K562 (cell line): ENCODE results near the gene WDR93. TPM values are rescaled to one million over a fixed set of nuclear protein-coding genes. Genes with fewer than 3 reads are reported as not detected.

Experiments used
- BRF1 ChIP-seq: IDR thresholded peaks from 3 replicates; pipeline ENCODE4 v1.6.1; 2011; ENCODE audit warnings: borderline replicate concordance, mild to moderate bottlenecking; ENCODE audit not compliant: insufficient read length; ENCODE audit errors: extremely low read depth
- CBX2 ChIP-seq: fragments of 200-600 bp; sonication (generic); IDR thresholded peaks from one replicate; pipeline ENCODE4 v1.6.1; 2012; ENCODE audit warnings: mild to moderate bottlenecking, low read length, inconsistent platforms; ENCODE audit not compliant: insufficient read depth, poor library complexity, severe bottlenecking
- DMBX1 ChIP-seq: fragments of 250-450 bp; sonication (Bioruptor Pico); IDR thresholded peaks from 2 replicates; pipeline ENCODE4 v1.8.0; 2022; ENCODE audit warnings: inconsistent platforms, mild to moderate bottlenecking, moderate library complexity, borderline replicate concordance
- ERF ChIP-seq: fragments of 450-650 bp; formaldehyde crosslinking; IDR thresholded peaks from 2 replicates; pipeline ENCODE4 v1.4.0; 2020; ENCODE audit warnings: mild to moderate bottlenecking, mixed read lengths
- IRF1 ChIP-seq: sonication (generic); formaldehyde crosslinking; IDR thresholded peaks from 2 replicates; pipeline ENCODE4 v1.8.0; 2022; ENCODE audit warnings: missing genetic modification reagents, mild to moderate bottlenecking, borderline replicate concordance
- MBD2 ChIP-seq: sonication (generic); IDR thresholded peaks from 2 replicates; pipeline ENCODE4 v1.6.1; 2016; ENCODE audit warnings: low read depth, borderline replicate concordance
- NFRKB ChIP-seq: fragments of 450-650 bp; IDR thresholded peaks from 2 replicates; pipeline ENCODE4 v1.6.1; 2016; ENCODE audit warnings: low read depth
- POLR2G ChIP-seq: fragments of 200-400 bp; formaldehyde crosslinking; IDR thresholded peaks from 2 replicates; pipeline ENCODE4 v1.6.1; 2017; ENCODE audit warnings: low read depth, mild to moderate bottlenecking, antibody characterized with exemption, low read length, moderate library complexity
- POLR3A ChIP-seq: IDR thresholded peaks from 2 replicates; pipeline ENCODE4 v1.6.1; 2011; ENCODE audit warnings: borderline replicate concordance, mild to moderate bottlenecking, moderate library complexity; ENCODE audit not compliant: insufficient read length, insufficient read depth; ENCODE audit errors: extremely low read depth
- POLR3G ChIP-seq: IDR thresholded peaks from 2 replicates; pipeline ENCODE4 v1.6.1; 2011; ENCODE audit not compliant: insufficient read length, insufficient replicate concordance; ENCODE audit errors: extremely low read depth
- RBM34 ChIP-seq: fragments of 200-400 bp; formaldehyde crosslinking; IDR thresholded peaks from 2 replicates; pipeline ENCODE4 v1.6.1; 2018; ENCODE audit warnings: low read length, borderline replicate concordance; ENCODE audit not compliant: insufficient read depth
- RNF2 ChIP-seq: sonication (generic); IDR thresholded peaks from 2 replicates; pipeline ENCODE4 v1.6.1; 2016
- ZNF766 ChIP-seq: fragments of 200-800 bp; sonication (Bioruptor generic); conservative IDR thresholded peaks from 2 replicates; pipeline ENCODE4 v1.6.1; 2016; ENCODE audit warnings: missing genetic modification characterization, missing compliant biosample characterization
- polyA plus RNA-seq, 8 experiments: library from polyadenylated mRNA; depleted of rRNA in 4 of 8; stranded (reverse) in 5 of 8; unstranded in 3 of 8; fragments of >200 nt; fragmentation: Nextera tagmentation in 2 of 8; fragmentation: Illumina TruSeq in 1 of 8; extraction: Ambion mirVana in 2 of 8; extraction: Trizol in 1 of 8; gene quantifications; 2 replicates each; pipeline versions ENCODE4 v1.2.1 to v1.2.3, GENCODE V29; 2011 to 2014; ENCODE audit warnings: inconsistent platforms in 1 of 8, missing spikeins in 1 of 8
- total RNA-seq, 7 experiments: library from RNA; depleted of rRNA in 6 of 7; stranded (reverse); fragments of >200 nt in 6 of 7; fragmentation: Illumina TruSeq in 2 of 7; extraction: Trizol in 2 of 7; gene quantifications; 2 replicates each; pipeline versions ENCODE4 v1.2.1 to v1.2.3, GENCODE V29; 2011 to 2021; ENCODE audit warnings: low replicate concordance in 1 of 7
- TF ChIP-seq, protein P1 (sequence below), 3 experiments: fragments of 200-800 bp in 1 of 3; sonication (Bioruptor generic) in 1 of 3; sonication (generic) in 1 of 3; formaldehyde crosslinking in 1 of 3; IDR thresholded peaks; 2 replicates each; pipeline versions ENCODE4 v1.6.1 to v1.8.0; 2016 to 2022; ENCODE audit warnings: mild to moderate bottlenecking in 2 of 3, missing compliant biosample characterization in 2 of 3, missing genetic modification characterization in 2 of 3, missing genetic modification reagents in 1 of 3
- TF ChIP-seq, protein P2 (sequence below): fragments of 450-650 bp; formaldehyde crosslinking; IDR thresholded peaks from 2 replicates; pipeline ENCODE4 v1.4.0; 2022; ENCODE audit warnings: missing genetic modification characterization
- TF ChIP-seq, protein P3 (sequence below): fragments of 250-450 bp; sonication (Bioruptor Pico); IDR thresholded peaks from 2 replicates; pipeline ENCODE4 v1.4.0; 2020; ENCODE audit warnings: borderline replicate concordance
- TF ChIP-seq, protein P4 (sequence below): fragments of 450-650 bp; IDR thresholded peaks from 2 replicates; pipeline ENCODE4 v1.6.1; 2018; ENCODE audit not compliant: partially characterized antibody

The WDR93 gene
- total and polyA plus RNA-seq, 9 of the 15 experiments (the other 6 are each of a cell fraction or from before 2014, with no cell fraction given), result not detected

DNA sequence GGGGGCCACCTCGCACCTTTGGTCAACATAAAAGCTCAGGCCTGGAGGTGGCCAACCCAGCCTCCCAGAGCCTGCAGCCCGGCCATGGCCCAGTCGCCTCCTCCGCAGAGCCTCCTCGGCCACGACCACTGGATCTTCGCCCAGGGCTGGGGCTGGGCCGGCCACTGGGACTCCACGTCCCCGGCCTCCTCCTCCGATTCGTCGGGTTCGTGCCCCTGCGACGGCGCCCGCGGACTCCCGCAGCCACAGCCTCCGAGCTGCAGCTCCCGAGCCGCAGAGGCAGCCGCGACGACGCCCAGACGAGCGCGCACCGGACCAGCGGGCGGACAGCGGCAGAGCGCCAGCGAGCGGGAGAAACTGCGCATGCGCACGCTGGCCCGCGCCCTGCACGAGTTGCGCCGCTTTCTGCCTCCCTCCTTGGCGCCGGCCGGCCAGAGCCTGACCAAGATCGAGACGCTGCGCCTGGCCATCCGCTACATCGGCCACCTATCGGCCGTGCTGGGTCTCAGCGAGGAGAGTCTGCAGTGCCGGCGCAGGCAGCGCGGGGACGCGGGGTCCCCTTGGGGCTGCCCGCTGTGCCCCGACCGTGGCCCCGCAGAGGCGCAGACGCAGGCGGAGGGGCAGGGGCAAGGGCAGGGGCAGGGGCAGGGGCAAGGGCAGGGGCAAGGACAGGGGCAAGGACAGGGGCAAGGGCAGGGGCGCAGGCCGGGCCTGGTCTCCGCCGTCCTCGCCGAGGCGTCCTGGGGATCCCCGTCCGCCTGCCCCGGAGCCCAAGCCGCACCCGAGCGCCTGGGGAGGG, 85.9 kb downstream of the WDR93 start, which contains the start of gene MESP2 (continued):
- TF ChIP-seq, protein P1, sequence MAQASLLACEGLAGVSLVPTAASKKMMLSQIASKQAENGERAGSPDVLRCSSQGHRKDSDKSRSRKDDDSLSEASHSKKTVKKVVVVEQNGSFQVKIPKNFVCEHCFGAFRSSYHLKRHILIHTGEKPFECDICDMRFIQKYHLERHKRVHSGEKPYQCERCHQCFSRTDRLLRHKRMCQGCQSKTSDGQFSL (CRISPR knock-in tag; IDR thresholded peaks at IDR 0.05), result no peak
- TF ChIP-seq, protein P1 (tag; IDR thresholded peaks at IDR 0.05), result no peak
- TF ChIP-seq RBM34 (0 out of 2 replicates have a peak, but pooled peaks have one; percentile 83), POLR3A (no peak), CBX2 (no peak), ZNF766 (CRISPR knock-in tag) (0 out of 2 replicates have a peak, but pooled peaks have one; percentile 62), BRF1 (no peak), POLR3G (no peak), MBD2 (no peak), NFRKB (no peak), RNF2 (no peak), POLR2G (peak; percentile 78), IRF1 (no peak), ERF (CRISPR knock-in tag) (peak; percentile 49; the same call in 1 of the 2 replicates), DMBX1 (no peak)
- TF ChIP-seq, protein P2, sequence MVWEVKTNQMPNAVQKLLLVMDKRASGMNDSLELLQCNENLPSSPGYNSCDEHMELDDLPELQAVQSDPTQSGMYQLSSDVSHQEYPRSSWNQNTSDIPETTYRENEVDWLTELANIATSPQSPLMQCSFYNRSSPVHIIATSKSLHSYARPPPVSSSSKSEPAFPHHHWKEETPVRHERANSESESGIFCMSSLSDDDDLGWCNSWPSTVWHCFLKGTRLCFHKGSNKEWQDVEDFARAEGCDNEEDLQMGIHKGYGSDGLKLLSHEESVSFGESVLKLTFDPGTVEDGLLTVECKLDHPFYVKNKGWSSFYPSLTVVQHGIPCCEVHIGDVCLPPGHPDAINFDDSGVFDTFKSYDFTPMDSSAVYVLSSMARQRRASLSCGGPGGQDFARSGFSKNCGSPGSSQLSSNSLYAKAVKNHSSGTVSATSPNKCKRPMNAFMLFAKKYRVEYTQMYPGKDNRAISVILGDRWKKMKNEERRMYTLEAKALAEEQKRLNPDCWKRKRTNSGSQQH (CRISPR knock-in tag), result no peak
- TF ChIP-seq, protein P3, sequence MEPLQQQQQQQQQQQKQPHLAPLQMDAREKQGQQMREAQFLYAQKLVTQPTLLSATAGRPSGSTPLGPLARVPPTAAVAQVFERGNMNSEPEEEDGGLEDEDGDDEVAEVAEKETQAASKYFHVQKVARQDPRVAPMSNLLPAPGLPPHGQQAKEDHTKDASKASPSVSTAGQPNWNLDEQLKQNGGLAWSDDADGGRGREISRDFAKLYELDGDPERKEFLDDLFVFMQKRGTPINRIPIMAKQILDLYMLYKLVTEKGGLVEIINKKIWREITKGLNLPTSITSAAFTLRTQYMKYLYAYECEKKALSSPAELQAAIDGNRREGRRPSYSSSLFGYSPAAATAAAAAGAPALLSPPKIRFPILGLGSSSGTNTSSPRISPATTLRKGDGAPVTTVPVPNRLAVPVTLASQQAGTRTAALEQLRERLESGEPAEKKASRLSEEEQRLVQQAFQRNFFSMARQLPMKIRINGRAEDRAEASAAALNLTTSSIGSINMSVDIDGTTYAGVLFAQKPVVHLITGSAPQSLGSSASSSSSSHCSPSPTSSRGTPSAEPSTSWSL (CRISPR knock-in tag), result no peak
- TF ChIP-seq, protein P4, sequence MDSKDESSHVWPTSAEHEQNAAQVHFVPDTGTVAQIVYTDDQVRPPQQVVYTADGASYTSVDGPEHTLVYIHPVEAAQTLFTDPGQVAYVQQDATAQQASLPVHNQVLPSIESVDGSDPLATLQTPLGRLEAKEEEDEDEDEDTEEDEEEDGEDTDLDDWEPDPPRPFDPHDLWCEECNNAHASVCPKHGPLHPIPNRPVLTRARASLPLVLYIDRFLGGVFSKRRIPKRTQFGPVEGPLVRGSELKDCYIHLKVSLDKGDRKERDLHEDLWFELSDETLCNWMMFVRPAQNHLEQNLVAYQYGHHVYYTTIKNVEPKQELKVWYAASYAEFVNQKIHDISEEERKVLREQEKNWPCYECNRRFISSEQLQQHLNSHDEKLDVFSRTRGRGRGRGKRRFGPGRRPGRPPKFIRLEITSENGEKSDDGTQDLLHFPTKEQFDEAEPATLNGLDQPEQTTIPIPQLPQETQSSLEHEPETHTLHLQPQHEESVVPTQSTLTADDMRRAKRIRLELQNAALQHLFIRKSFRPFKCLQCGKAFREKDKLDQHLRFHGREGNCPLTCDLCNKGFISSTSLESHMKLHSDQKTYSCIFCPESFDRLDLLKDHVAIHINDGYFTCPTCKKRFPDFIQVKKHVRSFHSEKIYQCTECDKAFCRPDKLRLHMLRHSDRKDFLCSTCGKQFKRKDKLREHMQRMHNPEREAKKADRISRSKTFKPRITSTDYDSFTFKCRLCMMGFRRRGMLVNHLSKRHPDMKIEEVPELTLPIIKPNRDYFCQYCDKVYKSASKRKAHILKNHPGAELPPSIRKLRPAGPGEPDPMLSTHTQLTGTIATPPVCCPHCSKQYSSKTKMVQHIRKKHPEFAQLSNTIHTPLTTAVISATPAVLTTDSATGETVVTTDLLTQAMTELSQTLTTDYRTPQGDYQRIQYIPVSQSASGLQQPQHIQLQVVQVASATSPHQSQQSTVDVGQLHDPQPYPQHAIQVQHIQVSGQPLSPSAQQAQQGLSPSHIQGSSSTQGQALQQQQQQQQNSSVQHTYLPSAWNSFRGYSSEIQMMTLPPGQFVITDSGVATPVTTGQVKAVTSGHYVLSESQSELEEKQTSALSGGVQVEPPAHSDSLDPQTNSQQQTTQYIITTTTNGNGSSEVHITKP, result no peak
